K562 (cell line): ENCODE results near the gene CDS2.

Experiments
- ERF ChIP-seq: fragments of 450-650 bp; formaldehyde crosslinking; IDR thresholded peaks from 2 replicates; pipeline ENCODE4 v1.4.0; 2020; ENCODE audit warnings: mild to moderate bottlenecking, mixed read lengths
- ESRRA ChIP-seq: fragments of 450-650 bp; IDR thresholded peaks from 2 replicates; pipeline ENCODE4 v1.6.1; 2014; ENCODE audit warnings: low read depth, mild to moderate bottlenecking, moderate library complexity, borderline replicate concordance
- GTF2F1 ChIP-seq: IDR thresholded peaks from 2 replicates; pipeline ENCODE4 v1.6.1; 2011; ENCODE audit warnings: low read depth, low read length, improper control_type of control experiment
- POLR2A ChIP-seq: fragments of 450-650 bp; conservative IDR thresholded peaks from 2 replicates; pipeline ENCODE4 v1.6.1; 2016
- POLR2AphosphoS2 ChIP-seq: IDR thresholded peaks from 2 replicates; pipeline ENCODE4 v1.6.1; 2012; ENCODE audit warnings: low read length, improper control_type of control experiment
- RBFOX2 ChIP-seq: fragments of 200-400 bp; formaldehyde crosslinking; IDR thresholded peaks from 2 replicates; pipeline ENCODE4 v1.6.1; 2017; ENCODE audit warnings: low read depth, mild to moderate bottlenecking, low read length, moderate library complexity
- SMARCE1 ChIP-seq: fragments of 450-650 bp; IDR thresholded peaks from 2 replicates; pipeline ENCODE4 v1.7.1; 2016; ENCODE audit warnings: mild to moderate bottlenecking
- TEAD1 ChIP-seq, 2 experiments: fragments of 450-650 bp in 1 of 2; sonication (generic) in 1 of 2; formaldehyde crosslinking; IDR thresholded peaks; 2 replicates each; pipeline versions ENCODE4 v1.4.0 to v1.8.0; 2020 to 2022; ENCODE audit warnings: mild to moderate bottlenecking in 2 of 2, missing genetic modification reagents in 1 of 2
- ZNF584 ChIP-seq: fragments of 200-800 bp; sonication (Bioruptor generic); IDR thresholded peaks from 2 replicates; pipeline ENCODE4 v1.6.1; 2016; ENCODE audit warnings: low read depth, mild to moderate bottlenecking, missing genetic modification characterization, missing compliant biosample characterization
- TF ChIP-seq, protein P1 (sequence below), 3 experiments: IDR thresholded peaks in 2 of 3; conservative IDR thresholded peaks in 1 of 3; 2 replicates each; pipeline ENCODE4 v1.5.1; 2011 to 2012; ENCODE audit warnings: low read length in 3 of 3, mild to moderate bottlenecking in 3 of 3, control low read depth in 2 of 3, improper control_type of control experiment in 1 of 3, inconsistent platforms in 1 of 3, low read depth in 1 of 3, mixed read lengths in 1 of 3, moderate library complexity in 1 of 3; ENCODE audit not compliant: insufficient read depth in 2 of 3
- TF ChIP-seq, protein P2 (sequence below), 3 experiments: fragments of 200-800 bp in 1 of 3; fragments of 250-450 bp in 1 of 3; fragments of 450-650 bp in 1 of 3; sonication (Bioruptor Pico) in 1 of 3; sonication (Bioruptor generic) in 1 of 3; formaldehyde crosslinking in 1 of 3; IDR thresholded peaks; 2 replicates each; pipeline versions ENCODE4 v1.6.1 to v1.8.0; 2016 to 2022; ENCODE audit warnings: mild to moderate bottlenecking in 2 of 3, missing genetic modification characterization in 2 of 3, missing compliant biosample characterization in 1 of 3, moderate library complexity in 1 of 3

DNA sequence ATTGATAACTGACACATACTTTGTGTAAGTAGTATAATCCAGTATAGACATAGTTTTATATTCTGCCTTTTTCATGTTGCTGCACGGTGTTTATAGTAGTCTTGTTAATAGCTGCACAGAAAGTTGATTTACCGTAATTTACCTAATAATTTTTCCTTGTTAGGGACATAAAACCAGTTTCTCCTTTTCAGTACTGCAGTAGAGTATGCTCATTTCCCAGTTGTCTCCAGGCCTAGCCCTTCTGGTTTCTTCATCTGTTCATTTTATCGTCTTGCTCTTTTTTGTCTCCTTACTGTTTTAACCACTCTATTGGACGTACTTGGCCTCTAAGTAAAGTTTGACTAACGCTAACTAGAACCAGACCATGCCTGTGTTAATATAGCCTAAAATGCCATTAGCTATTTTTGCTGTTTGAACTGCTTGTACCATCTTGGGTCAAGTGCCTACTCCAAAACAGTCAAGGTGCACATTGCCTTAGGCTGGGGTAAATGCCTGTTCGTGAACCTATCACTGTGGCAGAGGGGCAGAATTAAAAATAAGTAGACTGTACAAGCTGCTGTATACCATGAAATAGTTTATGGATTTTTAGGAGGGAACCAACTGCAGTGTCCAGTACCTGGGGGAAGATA, 34.8 kb downstream of the CDS2 start:
- TF ChIP-seq TEAD1 (CRISPR knock-in tag; IDR thresholded peaks at IDR 0.05) (no peak), RBFOX2 (no peak), ESRRA (no peak), ZNF584 (CRISPR knock-in tag) (no peak), POLR2A (no peak), ERF (CRISPR knock-in tag) (no peak), SMARCE1 (no peak), POLR2AphosphoS2 (no peak), GTF2F1 (no peak)
- TF ChIP-seq, protein P1, sequence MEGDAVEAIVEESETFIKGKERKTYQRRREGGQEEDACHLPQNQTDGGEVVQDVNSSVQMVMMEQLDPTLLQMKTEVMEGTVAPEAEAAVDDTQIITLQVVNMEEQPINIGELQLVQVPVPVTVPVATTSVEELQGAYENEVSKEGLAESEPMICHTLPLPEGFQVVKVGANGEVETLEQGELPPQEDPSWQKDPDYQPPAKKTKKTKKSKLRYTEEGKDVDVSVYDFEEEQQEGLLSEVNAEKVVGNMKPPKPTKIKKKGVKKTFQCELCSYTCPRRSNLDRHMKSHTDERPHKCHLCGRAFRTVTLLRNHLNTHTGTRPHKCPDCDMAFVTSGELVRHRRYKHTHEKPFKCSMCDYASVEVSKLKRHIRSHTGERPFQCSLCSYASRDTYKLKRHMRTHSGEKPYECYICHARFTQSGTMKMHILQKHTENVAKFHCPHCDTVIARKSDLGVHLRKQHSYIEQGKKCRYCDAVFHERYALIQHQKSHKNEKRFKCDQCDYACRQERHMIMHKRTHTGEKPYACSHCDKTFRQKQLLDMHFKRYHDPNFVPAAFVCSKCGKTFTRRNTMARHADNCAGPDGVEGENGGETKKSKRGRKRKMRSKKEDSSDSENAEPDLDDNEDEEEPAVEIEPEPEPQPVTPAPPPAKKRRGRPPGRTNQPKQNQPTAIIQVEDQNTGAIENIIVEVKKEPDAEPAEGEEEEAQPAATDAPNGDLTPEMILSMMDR (IDR thresholded peaks at IDR 0.05 in 2 of 3, conservative IDR thresholded peaks at IDR 0.05 in 1 of 3; ENCODE audit: insufficient read depth in 2 of 3, low read depth in 1 of 3, low read length in 3 of 3), result no peak
- TF ChIP-seq, protein P2, sequence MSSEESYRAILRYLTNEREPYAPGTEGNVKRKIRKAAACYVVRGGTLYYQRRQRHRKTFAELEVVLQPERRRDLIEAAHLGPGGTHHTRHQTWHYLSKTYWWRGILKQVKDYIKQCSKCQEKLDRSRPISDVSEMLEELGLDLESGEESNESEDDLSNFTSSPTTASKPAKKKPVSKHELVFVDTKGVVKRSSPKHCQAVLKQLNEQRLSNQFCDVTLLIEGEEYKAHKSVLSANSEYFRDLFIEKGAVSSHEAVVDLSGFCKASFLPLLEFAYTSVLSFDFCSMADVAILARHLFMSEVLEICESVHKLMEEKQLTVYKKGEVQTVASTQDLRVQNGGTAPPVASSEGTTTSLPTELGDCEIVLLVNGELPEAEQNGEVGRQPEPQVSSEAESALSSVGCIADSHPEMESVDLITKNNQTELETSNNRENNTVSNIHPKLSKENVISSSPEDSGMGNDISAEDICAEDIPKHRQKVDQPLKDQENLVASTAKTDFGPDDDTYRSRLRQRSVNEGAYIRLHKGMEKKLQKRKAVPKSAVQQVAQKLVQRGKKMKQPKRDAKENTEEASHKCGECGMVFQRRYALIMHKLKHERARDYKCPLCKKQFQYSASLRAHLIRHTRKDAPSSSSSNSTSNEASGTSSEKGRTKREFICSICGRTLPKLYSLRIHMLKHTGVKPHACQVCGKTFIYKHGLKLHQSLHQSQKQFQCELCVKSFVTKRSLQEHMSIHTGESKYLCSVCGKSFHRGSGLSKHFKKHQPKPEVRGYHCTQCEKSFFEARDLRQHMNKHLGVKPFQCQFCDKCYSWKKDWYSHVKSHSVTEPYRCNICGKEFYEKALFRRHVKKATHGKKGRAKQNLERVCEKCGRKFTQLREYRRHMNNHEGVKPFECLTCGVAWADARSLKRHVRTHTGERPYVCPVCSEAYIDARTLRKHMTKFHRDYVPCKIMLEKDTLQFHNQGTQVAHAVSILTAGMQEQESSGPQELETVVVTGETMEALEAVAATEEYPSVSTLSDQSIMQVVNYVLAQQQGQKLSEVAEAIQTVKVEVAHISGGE (CRISPR knock-in tag; IDR thresholded peaks at IDR 0.05), result no peak
